Right ventricle myocardium inferior (tissue), 1 donor: ENCODE results near the gene ITGB5. TPM values are rescaled to one million over a fixed set of nuclear protein-coding genes. Genes with fewer than 3 reads are reported as not detected.

Experiments used
- ATAC-seq: fragments of 200-7000 bp; cut with Tn5 transposase; one replicate; pipeline ENCODE4 v1.9.1; 2020; ENCODE audit warnings: mild to moderate bottlenecking, moderate library complexity
- DNase-seq: peaks from one replicate; pipeline ENCODE4 v3.0.0; 2021; ENCODE audit errors: missing footprints
- intact Hi-C: fragments of 100-400 bp; cut with DNase I; formaldehyde crosslinking; loops from one replicate; pipeline ENCODE4 v1.11.0; 2022
- total RNA-seq: library from RNA; stranded (reverse); fragmentation: NEBNext Ultra II Directional; extraction: Animal tissue kit (Norgen Biotek cat#: 25700); gene quantifications from one replicate; pipeline ENCODE4 v1.2.1, GENCODE V29; 2021
- donor health status: DM: no; HTN: yes; CAD: no; lungs with severe emphysema.

The ITGB5 gene
- total RNA-seq, 1 donor from 2014 or later, result 109 TPM

GRCh38 chr3:124847863-124848262, 39.3 kb downstream of the ITGB5 start:
- intact Hi-C loops, result loop anchor here (5.0 kb wide), 1 partner anchor 34 kb away; no protein-coding TSS in a partner anchor
- ATAC-seq (no peak), DNase-seq (no peak)

- no peak for ATAC-seq
- intact Hi-C loops, result loop anchor here (5.0 kb wide), 1 partner anchor 35 kb away; no protein-coding TSS in a partner anchor
- DNase-seq, result no peak
Measured at GRCh38 chr3:124847051-124847450, 40.1 kb downstream of the ITGB5 start.

- DNase-seq, result no peak
- intact Hi-C loops, result loop anchor here (5.0 kb wide), 1 partner anchor 36 kb away; no protein-coding TSS in a partner anchor
Measured at GRCh38 chr3:124846189-124846588, 41.0 kb downstream of the ITGB5 start.

GRCh38 chr3:124845406-124845805, 41.8 kb downstream of the ITGB5 start:
- peak; percentile 89 for ATAC-seq
- no peak for DNase-seq
- intact Hi-C loops, result loop anchor here (5.0 kb wide), 1 partner anchor 37 kb away; no protein-coding TSS in a partner anchor

More at GRCh38 chr3:124846189-124846588, 41.0 kb downstream of the ITGB5 start:
- ATAC-seq, result peak; percentile 38

GRCh38 chr3:124843506-124844177, 43.5 kb downstream of the ITGB5 start:
- DNase-seq (no peak), ATAC-seq (no peak)
- intact Hi-C loops, result no loop called here

GRCh38 chr3:124843047-124843446, 44.1 kb downstream of the ITGB5 start:
- intact Hi-C loops, result no loop called here
- no peak for ATAC-seq
- DNase-seq, result no peak

GRCh38 chr3:124841517-124841916, 45.6 kb downstream of the ITGB5 start:
- intact Hi-C loops, result no loop called here

GRCh38 chr3:124840331-124840730, 46.8 kb downstream of the ITGB5 start:
- intact Hi-C loops, result no loop called here
- ATAC-seq (no peak), DNase-seq (no peak)

More at GRCh38 chr3:124841517-124841916, 45.6 kb downstream of the ITGB5 start:
- no peak for ATAC-seq
- DNase-seq, result no peak

GRCh38 chr3:124839896-124840295, 47.3 kb downstream of the ITGB5 start:
- no peak for ATAC-seq
- intact Hi-C loops, result loop anchor here (5.0 kb wide), 1 partner anchor 47 kb away; the partner anchor contains the start of gene ITGB5
- no peak for DNase-seq

GRCh38 chr3:124838963-124839362, 48.2 kb downstream of the ITGB5 start:
- DNase-seq (no peak), ATAC-seq (no peak)
- intact Hi-C loops, result loop anchor here (5.0 kb wide), 1 partner anchor 48 kb away; the partner anchor contains the start of gene ITGB5

- DNase-seq (peak; percentile 78), ATAC-seq (peak; percentile 82)
- intact Hi-C loops, result loop anchor here (5.0 kb wide), 1 partner anchor 50 kb away; the partner anchor contains the start of gene ITGB5
Measured at GRCh38 chr3:124837730-124838186, 49.4 kb downstream of the ITGB5 start.

GRCh38 chr3:124837065-124837464, 50.1 kb downstream of the ITGB5 start:
- intact Hi-C loops, result loop anchor here (5.0 kb wide), 1 partner anchor 50 kb away; the partner anchor contains the start of gene ITGB5
- DNase-seq (no peak), ATAC-seq (peak; percentile 14)

- intact Hi-C loops, result loop anchor here (5.0 kb wide), 1 partner anchor 51 kb away; the partner anchor contains the start of gene ITGB5
- DNase-seq (no peak), ATAC-seq (no peak)
Measured at GRCh38 chr3:124836448-124836847, 50.7 kb downstream of the ITGB5 start.

GRCh38 chr3:124834723-124835718, 52.1 kb downstream of the ITGB5 start:
- intact Hi-C loops, result loop anchor here (5.0 kb wide), 2 partner anchors 48 to 52 kb away; partner anchors contain the start of gene ITGB5
- DNase-seq (no peak), ATAC-seq (peak; percentile 30)

- no peak for ATAC-seq
- DNase-seq, result no peak
- intact Hi-C loops, result loop anchor here (5.0 kb wide), 1 partner anchor 47 kb away; no protein-coding TSS in a partner anchor
Measured at GRCh38 chr3:124833710-124834332, 53.3 kb downstream of the ITGB5 start.

GRCh38 chr3:124832782-124833709, 54.1 kb downstream of the ITGB5 start:
- intact Hi-C loops, result loop anchor here (5.0 kb wide), 1 partner anchor 46 kb away; no protein-coding TSS in a partner anchor
- ATAC-seq, result no peak
- DNase-seq, result no peak

GRCh38 chr3:124831628-124832199, 55.5 kb downstream of the ITGB5 start:
- DNase-seq (no peak), ATAC-seq (no peak)
- intact Hi-C loops, result loop anchor here (5.0 kb wide), 1 partner anchor 44 kb away; no protein-coding TSS in a partner anchor
